GM19324 (cell line): ENCODE measurements around the gene PDE2A.

ENCODE experiments used
- ATAC-seq: cut with Tn5 transposase; IDR thresholded peaks from one replicate; pipeline ENCODE4 v1.9.1; 2021; ENCODE audit warnings: mild to moderate bottlenecking, moderate library complexity; ENCODE audit not compliant: unreplicated experiment, low FRiP score

PDE2A gene

DNA sequence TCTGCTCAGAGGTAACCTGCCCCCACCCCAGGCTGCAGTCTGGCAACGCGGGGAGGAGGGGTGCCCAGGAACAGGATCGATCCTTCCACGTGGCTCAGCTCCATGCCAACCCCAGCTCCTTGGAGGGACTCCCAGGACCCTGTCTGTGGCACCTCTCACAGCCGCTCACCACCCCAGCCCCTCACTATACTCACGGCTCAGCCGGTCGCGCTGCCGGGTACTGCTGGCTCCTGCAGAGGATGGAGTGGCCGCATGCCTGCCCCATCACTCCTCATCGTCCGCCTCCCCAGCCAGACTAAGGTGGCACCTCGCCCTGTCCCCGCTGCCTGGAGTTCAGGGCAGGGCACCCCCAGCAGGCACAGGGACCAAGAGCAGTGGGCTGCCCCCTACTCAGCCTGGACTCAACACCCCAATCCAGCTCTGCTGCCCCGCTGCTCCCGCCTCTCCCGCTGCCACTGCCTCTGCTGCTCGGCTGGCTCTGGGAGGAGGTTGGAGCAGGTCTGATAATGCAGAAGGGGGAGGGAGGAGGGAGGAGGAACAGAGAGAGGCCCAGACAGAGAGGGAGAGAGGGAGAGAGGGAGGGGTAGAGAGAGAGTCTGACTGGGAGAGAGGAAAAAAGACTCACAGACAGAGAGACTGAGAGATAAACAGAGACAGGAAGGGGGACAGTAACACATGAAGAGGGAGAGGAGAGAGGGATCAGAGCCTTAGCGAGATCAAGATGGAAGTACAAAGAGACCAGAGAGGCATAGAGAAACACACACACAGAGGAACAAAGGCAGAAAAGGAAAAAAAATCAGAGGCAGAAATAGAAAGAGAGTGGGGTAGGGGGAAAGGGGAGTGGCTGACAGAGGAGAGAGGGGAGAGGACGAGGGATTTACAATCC lies at the start of gene PDE2A:
Gene PDE2A, minus strand, starts transcription at position 480 of the 886 bp plus-strand sequence. Its CDS starts 215 bp downstream, at position 265.
- ATAC-seq, result no peak

DNA sequence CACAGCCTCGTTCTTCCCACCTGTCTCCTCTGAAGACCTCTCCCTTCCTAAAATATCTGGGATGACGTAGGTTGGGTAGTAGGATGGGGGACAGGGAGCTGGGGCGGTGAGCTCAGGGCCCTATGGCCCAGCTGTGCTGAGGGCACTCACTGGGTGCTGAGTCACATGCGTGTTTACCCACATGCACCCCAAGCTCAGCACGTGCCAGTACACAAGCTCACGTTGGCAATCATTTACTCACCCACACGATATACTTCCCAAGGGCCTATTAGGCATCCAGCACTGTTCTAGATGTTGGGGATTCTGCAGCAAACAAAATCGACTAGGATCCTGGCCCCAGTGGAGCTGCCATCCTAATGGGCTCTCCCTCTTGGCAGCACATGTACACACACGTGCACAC lies 49.3 kb upstream of the PDE2A start:
- ATAC-seq, result no peak

DNA sequence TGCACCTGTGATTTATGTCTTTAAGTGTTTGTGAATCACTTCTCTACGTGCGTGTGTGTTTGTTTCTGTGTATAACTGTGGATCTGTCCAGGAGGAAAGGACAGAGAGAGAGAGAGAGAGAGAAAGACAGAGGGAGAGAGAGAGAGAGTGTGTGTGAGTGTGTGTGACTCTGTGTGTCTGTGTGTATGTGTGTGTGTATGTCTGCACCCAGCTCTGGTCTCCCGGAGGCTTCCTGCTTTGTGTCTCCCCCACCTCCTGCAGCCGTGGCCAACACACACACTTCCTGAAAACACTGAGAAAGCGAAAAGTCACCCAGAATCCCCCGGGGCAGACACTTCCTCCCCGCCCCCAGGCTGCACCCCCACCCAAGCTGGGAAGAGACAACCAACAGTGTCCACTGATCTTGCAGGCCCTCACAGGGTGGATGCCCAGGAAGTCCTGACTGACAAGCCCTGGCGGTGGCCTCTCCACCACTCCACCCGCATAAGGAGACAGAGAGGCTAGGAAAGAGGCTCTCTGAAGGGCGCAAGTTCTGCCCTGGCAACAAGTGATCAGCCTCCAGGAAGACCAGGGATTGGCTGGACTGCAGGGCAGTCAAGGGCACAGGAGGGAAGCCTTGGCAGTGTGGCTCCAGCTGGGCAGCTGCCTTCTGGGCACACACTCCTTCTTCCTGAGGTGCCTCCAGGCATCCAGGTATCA lies 48.0 kb upstream of the PDE2A start:
- peak; percentile 63 for ATAC-seq

DNA sequence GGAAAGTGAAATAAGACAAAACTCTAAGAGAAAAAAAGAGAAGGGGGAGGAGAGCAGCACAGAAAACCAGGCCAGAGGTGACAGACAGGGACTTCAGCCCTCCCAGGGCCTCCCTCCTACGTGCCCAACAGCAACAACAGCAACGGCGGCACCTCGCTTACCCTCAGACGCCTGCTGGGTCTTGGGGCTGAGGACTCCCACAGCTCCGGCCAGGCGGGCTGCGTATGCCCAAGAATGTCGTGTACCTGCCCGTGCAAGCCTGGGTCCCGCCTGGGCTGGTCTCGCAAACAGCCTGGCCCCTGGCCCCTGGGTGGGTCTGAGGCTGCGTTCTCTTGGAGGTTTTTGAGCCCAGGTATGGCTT lies 47.4 kb upstream of the PDE2A start:
- ATAC-seq, result no peak

DNA sequence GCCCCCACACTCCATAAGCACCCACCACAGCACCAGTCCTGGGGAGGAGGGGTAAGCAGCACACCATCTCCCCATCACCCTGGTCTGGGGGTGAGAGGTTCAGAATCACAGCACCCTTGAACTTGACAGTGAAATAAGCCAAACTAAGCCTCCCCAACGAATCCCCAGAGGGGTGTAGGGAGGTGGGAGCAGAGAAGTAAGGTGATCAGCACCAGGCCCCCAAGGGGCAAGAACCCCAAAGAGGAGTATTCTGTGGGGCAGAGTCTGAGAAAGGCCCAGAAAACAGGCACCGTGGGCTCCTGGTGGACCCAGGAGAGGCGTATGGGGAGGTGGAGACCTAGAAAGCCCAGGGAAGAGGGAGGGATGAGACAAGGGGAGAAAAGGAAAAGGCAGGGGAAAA lies 47.1 kb upstream of the PDE2A start:
- ATAC-seq, result no peak

DNA sequence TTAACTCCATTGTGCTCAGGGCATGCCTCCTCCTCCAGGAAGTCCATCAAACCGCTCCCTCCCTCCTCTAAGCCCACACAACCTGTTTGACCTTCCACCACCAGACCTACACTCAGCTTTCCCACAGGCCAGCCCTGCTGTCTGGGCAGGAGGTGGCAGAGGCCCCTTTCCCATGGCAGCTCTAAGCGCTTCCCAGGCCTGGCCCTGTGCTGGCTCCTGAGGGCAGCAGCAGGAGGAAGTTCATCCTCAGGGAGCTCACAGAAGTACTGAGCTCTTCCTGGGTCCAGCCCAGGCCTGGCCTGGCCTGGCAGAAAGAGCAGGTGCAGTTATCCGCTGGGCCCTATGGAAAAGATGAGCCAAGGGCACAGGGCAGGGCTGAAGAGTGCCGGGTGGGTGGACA lies 46.6 kb upstream of the PDE2A start:
- no peak for ATAC-seq

DNA sequence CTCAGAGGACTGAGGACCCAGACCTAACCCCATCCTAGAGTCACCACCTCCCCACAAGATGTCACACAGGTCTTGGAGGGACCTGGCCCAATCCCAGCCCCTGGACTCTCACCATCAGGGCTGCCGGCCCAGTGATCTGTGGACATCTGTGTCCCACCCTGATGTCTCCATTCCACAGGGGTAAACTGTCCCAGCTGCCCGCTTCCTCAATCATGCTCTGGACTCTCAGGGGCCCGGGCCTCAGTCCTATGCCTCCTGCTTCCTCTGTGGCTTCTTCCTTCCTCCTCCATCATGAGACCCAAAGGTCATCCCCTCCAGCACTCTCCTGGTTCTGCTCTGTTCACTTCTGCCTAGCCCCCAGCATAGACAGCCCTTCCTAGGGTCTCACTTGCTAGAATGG lies 45.8 kb upstream of the PDE2A start:
- ATAC-seq, result no peak

DNA sequence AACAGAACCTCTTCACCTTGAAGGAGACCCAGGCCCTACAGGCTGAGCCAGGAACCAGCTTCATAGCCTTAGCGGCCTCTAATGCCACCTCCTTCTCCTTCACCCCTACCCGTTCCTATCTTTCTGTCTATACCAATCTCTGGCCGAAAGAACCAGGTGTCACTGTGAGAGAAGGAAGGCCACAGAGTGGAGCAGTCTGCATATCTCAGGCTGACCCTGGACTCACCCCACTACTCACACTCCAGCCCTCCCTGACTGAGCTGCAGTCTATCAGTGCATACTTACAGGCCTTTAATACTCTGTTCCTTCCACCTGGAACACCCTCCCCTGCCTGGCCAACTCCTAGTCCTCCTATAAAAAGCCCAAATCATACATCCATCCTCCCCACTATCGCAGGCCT lies 45.3 kb upstream of the PDE2A start:
- ATAC-seq, result no peak

DNA sequence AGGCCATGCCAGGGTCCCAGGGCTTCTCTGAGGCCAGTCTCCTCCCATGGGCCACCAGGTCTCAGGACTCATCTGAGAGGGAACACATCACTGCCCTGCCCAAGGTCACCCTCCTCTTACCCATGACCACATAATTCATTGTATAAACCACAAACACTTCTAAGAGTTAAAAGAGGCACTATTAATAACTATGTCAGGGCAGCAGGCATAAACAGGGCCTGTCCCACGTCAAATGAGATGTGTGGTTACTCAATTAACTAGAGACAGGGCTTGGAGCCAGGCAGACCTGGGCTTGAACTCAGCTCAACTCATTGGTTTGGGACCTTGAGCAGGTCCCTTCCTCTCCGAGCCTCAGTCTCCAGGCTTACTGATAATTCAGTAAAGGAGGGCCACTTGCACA lies 44.9 kb upstream of the PDE2A start:
- ATAC-seq, result no peak

DNA sequence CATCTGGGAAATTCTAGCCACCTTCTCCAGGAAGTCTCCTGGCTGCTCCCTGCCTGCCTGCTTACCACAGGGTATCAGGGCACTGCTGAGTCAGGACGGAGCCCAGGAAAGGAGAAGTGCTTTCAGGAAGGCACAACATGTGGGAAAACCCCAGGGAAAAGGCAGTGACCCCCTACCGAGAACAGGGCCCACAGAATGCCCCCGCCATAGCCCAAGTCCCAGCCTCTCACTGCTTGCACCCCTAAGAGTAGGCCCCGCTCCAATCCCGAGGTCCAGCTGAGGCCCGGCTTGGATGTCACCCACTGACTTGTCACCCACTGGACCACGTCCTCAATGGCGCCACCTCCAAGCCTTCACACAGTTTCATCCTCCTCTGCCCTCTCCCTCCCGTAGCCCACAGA lies 43.9 kb upstream of the PDE2A start:
- ATAC-seq, result no peak

DNA sequence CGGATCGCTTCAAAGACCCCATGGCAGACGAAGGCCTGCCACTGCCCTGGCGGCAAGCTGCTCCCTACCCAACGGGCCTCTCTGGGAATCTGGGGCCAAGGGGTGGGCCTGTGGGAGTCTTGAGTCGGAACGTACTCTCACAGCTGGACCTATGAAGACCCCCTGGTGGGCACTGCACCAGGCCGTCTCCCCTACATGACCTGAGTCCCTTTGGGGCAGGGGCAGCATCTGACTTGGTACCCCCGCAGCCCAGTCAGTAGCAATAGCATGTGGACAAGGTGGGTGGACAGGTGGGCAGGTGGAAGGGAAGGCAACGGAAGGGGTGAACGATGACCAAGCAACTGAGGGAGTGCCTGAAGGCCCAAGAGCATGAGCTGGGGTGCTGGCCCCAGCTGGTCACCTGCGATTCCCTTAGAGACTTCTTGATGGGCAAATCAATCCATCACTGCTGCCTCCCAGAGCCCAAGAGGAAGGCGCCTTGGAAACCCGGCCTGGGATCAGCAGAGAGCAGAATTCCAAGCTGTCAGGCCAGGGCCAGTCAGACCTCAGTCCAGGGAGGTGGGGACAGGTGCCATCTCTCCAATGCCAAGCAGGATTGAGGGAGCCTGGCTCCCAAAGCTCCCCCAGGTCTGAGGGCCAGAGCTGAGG lies 42.7 kb upstream of the PDE2A start:
- no peak for ATAC-seq

DNA sequence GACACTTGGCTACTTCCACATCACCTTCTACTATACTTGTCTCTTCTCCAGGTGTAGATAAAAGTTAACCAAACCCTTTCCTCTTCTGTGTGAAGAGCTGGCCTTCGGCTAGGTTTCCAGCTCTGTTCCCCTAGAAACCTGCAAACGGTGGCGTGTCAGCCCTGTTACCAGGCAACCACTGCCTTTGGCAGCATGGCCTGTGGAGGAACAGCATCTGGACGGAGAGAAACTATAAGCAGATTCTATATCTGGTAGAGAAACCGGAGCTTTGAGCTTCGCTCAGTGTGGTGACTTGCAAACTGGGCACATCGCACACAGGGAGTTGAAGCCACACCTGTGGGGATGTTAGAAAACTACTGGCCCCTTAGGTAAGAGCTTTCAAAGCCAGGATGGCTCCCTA lies 42.1 kb upstream of the PDE2A start:
- ATAC-seq, result no peak

DNA sequence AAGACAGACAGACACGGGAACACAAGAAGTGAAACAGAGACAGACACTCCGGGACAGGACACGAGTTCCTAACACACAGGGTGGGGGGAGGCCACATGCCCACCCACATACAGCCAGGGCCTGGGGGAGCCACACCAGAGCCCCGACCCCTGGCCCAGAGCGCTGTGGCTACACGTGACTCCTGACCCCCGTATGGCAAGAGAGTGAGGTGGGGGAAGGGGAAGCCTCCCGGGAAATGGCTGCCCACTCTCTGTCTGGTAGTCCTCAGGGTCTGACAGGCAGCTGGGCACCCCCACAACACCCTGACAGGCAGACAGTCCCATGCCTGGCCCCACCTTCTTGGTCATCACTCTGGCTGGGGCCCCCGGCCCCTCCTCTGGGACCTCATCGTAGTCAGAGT lies 38.6 kb upstream of the PDE2A start:
- no peak for ATAC-seq

DNA sequence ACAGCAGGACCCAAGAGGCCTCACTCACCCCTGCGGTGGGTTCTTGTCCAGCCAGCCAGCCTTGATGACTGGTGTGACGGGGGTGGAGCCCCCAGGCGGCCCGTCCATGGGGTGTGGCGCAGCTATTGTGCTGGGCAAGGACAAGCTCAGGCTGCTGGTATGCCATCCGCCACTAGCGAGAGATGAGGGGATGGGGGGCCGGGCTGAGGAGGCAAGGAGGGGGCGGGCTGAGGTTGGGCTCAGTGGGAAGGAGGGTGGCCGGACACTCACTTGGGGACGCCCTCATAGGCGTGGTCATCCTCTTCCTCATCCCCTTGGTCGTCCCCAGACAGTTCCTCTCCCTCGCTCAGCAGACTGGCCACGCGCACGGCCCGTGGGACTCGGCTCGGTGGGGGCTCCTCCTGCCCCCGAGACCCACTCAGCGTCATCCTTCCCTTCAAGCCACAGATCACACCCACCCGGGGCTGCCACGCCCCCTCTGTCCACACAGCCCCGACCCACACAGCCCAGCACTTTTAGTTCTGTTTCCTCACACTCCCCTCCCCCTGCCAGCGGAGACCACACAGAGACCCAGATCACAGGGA lies 38.0 kb upstream of the PDE2A start:
- no peak for ATAC-seq

DNA sequence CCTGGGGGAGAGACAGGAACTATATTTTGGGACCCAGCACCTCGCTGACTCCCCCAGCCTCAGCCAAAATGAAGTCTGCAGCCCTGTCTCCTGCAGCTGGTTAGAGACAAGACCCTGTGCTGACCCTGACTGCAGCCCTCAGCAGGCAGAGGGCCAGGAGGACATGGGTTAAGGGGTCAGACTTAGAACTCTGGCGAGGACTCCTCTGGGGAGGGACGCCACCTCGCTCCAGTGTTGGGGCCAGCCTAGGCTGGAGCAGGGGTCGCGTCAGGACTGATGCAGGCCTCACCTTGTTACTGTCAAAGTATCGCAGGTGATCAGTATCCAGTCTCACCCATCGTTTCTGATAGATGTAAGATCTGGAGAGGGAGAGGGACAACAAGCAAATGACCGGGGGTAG lies 36.9 kb upstream of the PDE2A start:
- no peak for ATAC-seq

DNA sequence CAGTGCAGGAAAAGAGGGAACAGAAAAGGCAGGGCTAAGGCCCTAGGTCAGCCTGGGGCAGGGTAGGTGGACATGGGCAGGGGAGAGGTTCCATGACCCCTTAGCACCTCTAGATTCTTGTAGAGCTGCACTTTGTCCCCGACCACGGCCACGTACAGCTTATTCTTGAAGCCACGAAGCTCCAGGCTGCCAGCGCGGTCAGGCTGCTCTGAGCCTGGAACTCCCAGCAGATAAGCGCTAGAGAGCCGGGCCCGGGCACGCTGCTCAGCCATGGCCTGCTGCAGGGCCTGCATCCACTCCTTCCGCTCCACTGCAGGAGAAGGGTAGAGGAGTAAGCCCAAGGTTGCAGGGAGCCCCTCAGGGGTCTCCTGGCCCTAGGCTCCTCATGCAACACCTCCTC lies 36.1 kb upstream of the PDE2A start:
- ATAC-seq, result no peak

DNA sequence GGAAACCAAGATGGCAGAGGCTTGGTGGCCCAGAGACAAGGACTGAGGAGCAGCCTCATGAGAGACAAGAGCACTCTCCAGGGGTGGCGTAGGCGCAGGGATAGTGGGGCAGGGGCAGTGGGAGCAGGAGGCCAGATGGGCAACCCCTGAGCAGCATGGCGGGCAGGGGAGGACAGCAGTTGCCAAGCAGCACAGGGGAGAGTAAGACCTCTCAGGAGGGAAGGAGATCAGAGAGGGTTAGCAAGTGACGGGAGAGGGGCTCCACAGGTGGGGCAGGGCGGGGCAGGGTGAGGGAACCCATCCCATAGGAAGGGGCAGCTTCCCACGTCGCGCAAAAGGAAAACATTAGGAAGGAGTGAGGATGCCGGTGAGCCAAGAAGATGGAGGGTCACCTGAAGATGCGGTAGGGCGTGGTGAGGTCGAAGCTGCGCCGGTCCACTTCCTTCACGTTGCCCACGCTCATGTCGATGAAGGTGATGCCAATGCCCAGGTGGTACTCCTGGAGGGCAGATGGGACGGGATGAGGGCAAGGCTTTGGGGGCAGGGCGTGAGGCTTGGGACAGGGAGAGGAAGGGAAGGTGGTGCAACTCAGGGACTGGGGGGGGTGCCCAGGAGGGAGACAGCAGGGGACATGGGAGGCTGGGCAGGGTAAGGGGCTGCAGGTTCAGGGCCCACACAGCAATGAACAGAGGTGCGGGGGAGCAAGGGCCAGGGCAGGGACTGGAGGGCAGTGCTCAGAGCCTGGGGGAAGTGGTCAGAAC lies 35.4 kb upstream of the PDE2A start:
- no peak for ATAC-seq

DNA sequence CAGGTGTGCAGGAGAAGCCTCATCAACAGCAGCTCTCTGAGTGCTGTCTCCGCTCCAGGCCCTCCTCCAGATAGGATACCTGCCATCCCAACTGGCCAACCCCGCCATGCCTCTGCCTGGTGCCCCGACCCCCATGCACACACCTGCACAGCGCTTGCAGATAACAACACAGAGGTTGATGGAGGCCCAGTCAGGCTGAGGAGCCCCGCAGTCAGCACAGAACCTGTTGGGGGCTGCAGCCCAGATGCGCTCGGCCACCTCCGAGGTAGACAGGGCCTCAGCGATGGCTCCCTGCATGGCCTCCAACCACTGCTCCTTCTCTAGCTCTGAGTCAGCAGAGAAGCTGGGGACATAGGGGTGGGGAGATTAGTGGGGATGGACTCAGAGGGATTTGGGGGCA lies 32.8 kb upstream of the PDE2A start:
- ATAC-seq, result no peak

DNA sequence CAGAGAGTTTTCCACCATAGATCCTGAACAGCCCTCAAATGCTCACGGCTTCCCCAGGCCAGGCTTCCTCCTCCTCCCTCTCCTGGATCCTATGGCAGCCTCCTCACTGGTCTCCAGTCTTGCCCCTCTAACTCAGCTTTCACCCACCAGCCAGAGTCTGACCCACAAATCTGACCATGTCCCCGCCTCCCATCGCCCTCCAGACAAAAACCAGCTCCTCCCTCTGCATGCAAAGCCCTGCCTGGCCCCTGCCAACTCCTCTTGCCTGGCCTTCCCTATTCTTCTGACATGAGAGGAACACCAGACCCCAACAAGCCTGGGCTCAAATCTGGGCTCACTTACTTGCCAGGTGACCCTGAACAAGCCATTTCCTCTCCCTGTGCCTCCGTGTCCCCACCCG lies 32.4 kb upstream of the PDE2A start:
- ATAC-seq, result no peak
